HG03066 (cell line): ENCODE data around the gene C19orf25.
"Not testable (repeated sequence)": the region's sequence is repeated elsewhere in the genome, so short reads cannot be mapped to it uniquely, and the experiment has no call there.

Experiments
- ATAC-seq: cut with Tn5 transposase; IDR thresholded peaks from one replicate; pipeline ENCODE4 v1.9.1; 2021; ENCODE audit warnings: low read depth; ENCODE audit not compliant: unreplicated experiment

Gene C19orf25

DNA sequence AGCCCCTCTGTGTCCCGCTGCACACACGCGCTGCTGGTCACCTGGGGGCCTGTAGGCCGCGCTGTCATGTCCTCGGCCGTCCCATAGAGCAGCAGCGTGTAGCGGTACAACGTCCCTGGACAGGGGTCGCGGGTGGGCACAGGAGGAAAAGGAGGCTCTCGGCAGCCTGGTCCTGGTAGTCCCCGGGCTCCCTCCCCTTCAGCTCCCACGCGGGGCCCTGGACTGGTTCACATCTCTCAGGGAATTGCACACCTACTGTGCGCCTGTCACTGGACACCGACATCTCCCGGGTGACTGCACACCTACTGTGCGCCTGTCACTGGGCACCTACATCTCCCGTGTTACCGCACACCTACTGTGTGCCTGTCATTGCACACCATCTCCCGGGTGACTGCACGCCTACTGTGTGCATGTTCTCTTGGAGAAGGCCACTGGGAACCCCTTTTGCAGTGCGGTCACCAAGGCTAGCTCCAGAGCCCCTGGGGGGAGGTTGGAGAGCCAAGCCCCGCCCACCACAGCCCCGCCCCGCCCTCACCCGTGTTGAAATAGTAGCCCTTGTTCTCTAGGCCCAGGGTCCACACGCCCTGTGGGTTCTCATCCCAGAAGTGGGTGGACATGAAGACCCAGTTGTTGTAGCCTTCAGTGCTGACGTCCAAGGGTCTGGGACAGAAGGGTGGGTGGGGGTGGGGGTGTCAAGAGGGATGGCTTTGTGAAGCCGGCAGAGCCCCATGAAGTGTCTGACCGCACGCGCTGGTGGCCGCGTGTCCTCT lies 3.5 kb upstream of the C19orf25 start:
- no peak for ATAC-seq

DNA sequence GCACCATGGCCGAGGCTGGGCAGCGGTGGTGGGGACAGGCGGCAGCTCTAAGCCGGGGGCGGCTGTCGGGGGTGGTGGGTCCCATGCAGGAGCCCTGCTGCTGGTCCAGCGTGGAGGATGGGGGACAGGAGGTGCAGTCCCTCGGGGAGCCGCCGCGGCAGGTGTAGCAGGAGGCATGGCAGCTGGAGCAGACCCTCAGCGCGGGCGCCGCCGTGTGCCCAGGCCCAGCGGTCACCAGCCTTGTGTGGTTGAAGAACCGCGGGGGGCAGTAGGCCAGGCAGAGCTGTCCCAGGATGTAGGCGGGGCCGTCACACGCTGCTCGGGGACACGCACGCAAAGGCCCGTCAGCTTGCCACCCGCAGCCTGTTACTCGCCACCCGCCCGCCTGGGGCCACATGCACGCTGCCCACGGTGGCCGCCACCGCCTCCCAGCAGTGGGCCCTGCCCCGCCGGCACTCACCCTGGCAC lies 2.9 kb upstream of the C19orf25 start:
- no peak for ATAC-seq

DNA sequence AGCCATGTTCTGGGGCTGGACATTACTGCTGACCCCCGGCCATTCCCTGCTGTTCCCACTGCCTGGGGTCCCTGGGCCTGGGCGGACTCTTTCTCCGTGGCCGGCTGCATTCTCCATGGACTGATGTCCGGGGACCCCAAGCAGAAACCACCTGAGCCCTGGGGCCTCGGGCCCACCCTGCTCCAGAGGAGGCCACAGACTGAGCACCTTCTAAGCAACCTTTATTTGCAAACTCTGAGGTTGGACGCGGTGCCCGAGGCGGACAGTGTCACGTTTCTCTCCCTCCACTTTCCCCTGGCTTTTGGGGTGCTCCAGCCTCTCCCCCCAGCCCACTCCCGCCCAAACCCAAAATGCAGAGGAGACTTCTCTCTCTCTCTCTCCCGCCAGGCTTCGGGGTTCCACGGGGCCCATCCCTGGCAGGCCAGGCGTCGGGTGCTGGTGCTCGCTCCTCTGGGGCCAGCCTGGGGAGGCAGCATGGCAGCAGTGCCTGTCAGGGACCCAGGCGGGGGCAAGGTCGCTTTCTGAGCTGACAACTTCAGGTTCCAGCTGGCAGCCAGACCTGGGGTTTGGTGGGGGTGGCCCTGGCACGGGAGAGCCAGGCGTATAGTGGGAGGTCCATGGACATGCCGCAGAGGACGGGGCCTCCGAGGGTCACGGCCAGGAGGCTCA lies 2.3 kb upstream of the C19orf25 start:
- ATAC-seq = no peak

DNA sequence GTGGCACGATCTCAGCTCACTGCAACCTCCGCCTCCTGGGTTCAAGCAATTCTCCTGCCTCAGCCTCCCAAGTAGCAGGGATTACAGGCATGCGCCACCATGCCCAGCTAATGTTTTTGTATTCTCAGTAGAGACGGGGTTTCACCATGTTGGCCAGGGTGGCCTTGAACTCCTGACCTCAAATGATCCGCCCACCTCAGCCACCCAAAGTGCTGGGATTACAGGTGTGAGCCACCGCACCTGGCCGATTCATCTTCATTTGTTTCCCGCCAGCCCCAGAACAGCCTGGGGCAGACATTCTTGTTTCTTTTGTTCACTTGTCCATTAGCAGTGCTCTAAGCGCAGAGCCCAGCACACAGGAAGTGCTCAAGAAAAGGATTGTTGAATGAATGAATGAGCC lies 2.0 kb downstream of the C19orf25 start:
- ATAC-seq = not testable (repeated sequence)

DNA sequence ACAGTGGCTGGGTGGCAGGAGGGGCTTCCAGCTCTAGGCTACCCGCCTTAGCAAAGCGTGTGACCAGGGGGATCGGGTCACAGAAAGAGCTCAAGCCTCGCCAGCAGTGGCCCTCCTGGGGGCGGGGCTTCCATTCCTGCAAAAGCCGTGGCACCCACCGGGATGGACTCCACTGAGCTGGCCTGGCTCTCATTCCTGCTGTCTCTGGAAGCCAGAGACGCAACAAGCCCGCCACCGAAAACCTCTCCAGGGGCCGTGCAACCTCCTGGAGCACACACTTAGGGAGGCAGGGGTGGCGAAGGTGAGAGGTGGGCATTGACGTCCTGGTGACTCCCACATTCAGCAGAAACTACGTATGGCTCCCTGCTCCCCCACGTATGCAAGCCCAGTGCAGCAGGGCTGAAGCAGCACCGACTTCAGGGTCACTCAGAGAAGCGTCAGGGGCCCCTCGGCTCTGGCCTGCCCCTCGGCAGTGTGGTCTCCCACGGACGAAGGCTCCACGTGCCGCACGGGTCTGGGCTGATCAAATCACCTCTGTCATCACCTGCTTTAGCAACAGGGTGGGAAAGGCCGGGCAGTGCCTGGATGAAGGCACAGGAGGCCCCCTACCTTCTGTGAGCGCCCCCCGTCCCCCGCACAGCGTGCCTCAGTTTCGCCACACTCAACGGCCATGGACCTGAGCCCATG lies 3.1 kb downstream of the C19orf25 start:
- ATAC-seq = no peak

DNA sequence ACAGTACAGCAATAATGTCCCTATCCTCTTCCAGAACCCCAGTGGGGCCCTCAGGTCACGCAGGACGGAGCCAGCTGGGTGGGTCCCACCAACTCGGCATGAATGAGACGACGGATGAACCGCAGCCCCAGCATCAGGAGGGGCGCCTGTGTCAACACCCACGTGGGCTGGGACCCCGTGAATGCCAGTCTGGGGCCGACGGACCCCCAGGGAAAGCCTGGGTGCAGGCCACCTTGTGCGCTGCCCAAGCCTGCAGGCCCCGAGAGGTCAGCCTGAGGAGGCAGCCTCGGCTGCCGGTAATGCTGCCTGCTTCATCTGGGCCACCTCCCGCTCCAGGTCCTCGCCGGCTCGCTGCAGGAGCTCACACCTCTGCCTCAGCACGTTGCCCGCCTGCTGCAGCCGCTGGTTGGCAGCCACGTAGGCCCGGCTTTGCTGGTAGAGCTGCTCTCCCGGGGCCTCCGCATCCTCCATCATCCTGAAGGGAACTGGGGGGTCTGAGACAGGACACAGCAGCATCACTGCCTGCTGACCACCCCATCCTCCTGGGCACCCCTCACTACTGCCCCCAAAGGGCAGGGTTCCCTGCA lies 4.2 kb downstream of the C19orf25 start:
- ATAC-seq = no peak

DNA sequence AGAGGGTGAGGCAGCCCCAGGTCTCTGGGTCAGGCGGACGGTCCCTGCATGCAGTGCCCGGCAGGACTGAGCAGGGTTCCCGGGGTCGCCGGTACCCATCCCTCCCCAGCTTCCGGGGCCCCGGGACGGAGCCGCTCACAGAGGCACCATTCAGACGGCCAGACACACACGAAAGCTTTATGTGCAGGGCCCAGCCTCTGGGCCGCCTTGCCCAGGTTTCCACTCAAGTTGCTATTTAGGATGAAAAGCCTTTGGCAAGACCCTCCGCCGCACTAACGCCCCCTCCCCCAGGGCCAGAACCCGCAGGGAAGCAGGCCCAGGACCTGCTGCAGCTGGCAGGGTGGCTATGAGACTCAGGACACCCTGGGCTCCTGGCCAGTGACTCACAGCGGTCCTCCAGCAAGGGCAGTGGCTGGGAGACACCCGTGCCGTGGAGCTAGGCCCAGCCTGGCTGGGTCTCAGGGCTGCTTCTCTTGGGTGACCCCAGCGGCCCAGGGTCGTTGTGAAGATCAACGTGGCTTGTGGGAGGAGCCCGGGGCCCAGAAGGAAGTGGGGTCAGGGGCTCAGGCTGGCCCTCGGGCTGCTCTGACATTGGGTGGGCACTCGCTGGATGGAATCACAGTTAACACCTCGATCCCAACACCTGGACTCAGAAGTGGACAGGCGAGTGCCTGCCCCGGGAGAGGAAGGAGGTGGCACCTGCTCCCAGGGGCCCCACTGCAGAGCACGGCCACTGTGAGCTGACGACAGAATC lies 4.8 kb downstream of the C19orf25 start:
- ATAC-seq = no peak

DNA sequence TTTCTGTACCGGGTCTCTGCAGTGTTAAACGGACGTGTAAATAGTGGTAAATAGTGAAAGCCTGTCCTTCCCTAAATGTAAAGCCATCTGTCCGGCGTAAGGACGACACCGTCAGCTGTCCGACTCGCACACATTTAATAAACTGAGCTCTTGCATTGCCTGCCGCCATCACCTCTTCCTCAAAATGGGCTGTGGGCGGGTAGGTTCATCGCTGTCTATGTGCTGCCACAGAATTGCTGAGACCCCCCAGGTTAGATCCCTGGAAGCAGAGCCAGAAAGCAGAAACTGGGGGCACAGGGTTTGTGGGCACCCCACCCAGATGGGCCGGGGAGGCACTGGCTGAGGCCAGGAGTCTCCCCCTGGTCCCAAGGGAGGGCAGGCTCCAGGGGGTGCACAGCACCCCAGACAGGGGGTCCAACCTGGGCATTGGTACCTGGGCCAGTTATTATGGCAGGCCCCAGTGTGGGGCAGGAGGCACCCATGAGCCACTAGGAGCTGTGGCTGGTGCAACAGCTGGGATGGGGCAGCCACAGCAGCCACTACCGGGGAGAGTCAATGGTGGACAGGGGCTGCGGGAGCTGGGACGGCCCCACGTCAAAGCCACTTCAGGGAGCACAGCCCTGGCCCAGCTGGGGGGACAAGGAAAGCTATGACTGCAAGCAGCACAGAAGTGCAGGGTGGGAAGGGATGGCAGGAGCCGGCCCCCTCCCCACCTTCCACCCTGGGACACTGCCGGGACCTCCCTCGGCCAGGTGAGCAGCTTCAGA lies 5.7 kb downstream of the C19orf25 start:
- ATAC-seq = no peak

DNA sequence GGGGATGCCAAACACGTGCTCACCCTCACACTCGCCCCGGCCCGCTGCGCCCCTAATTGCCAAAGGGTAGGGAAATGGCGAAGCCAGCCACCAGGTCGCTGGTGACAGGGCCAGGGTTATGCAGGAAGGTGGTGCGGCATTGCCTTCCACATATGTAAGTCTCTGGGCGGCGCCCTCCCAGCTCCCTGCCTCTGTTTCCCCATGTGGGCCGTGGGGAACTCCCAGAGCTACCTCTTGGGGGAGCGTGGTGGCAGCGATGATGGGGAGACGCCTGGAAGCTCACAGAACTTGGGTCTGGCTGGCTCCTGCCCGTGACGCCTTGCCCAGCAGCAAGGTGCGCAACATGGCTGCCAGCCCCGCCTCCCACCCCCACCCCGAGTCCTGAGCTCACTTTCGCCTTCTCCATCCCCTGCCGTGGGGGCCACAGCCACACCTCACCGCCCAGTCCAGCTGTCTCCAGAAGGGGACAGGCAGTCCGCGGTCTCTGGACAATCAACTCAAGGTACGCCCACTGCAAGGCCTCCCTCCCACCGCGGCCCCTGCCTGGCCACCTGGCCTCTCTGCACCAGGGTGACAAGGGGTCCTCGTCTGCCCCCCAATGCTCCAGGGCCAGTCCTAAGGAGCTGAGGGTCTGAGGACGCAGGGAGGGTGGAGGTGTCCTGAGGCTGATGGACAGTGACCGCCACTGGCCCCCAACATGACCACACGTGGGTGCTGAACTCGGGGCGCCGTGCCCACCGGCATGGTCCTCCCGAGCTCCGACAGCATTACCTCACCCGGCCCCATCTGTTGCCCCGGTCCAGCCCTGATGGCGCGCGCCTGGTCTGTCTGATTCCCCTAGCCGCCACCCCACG lies 6.6 kb downstream of the C19orf25 start:
- ATAC-seq = no peak

DNA sequence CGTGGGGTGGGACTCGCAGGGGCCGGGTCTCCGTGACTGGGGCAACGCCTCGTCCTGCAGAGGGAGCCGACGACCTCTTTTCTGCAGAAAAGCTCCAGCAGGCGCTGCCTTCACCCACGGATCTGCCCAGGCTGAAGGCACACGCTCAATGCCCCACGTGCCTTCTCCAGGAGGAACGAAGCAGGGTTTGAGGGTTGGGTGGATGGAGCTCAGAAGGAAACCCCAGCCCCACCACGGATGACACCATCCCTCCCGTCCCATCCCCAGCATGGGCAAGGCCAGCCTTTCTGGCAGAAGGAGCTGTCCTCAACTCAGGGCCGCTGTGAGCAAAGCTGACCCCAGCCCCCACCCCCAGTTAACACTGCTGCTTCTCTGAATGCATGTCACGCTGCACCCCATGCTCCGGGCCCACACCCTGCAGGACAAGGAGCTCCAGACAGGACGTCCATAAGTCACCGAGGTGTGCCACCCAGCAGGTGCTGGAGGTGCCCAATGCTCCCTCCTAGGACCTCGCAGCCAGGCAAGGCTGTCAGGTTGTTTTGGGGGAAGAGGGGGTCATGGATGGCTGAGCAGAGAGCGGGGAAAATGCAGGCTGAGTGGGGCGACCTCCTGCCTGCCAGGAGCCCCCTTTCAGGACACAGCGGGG lies 7.4 kb downstream of the C19orf25 start:
- no peak for ATAC-seq

DNA sequence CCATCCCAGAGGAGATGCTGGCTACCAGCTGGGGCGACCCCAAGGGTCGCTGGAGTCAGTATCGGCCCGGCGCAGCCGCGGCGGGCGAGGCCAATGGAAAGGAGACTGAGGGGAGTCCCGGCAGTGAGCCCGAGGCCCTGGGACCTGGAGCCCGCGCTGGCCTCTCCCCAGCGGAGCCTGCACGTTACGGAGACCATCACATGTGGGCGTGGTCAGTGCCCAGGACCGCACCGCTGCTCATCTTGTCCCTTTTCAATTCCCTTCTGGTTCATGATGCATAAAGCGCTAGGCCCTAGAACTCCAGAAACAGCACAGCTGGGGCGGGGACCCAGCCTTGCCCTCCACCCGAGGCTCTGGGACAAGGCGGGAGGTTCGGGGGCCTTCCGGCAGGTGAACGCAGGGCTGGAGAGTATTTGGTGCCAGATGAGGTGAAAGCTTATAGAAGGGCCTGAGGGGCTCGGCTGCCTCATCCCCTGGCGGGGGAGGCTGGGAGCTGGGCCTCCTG lies 8.0 kb downstream of the C19orf25 start:
- ATAC-seq = no peak

DNA sequence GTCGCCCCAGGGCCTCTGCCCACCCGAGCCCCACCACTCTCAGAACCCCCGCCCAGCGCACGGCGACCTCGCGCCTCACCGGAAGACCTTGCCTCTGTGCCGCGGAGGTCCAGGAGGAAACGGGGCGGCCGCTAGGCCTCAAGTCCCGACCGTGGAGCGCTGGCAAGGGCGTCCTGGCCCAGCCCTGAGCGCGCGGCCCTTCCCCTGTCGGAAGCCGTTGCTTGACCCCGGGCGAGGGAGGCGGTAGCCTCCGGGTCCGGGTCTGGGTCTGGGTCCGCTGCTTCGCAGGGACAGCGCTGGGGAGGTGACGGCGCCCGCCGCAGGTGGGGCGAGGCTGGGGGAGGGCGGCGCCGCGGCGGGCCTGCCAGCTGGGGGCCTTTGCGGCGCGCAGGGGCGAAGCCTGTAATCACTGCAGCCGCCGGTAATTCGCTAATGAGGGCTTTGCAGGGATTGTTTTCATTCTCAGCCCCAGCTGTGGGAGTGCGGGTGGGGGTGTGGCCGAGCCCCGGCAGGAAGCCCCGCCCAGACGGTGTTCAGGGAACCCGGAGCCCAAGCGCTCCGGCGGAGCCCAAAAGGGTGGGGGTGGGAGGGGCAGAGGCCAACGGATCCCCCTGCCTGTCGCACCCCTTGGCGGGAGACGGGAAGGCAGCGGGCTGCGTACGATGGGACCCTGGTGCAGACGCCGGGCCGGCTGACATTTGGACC lies 8.6 kb downstream of the C19orf25 start:
- no peak for ATAC-seq

DNA sequence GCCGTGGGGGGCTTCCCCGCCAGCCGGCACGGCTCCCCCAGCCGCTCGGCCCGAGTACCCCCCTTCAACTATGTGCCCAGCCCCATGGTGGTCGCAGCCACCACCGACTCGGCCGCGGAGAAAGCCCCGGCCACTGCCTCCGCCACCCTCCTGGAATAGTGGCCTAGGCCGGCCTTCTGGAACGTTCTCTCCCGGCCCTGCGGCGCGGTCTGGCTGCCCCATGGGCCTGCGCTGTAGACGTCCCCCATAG lies 9.0 kb downstream of the C19orf25 start:
- ATAC-seq = no peak

DNA sequence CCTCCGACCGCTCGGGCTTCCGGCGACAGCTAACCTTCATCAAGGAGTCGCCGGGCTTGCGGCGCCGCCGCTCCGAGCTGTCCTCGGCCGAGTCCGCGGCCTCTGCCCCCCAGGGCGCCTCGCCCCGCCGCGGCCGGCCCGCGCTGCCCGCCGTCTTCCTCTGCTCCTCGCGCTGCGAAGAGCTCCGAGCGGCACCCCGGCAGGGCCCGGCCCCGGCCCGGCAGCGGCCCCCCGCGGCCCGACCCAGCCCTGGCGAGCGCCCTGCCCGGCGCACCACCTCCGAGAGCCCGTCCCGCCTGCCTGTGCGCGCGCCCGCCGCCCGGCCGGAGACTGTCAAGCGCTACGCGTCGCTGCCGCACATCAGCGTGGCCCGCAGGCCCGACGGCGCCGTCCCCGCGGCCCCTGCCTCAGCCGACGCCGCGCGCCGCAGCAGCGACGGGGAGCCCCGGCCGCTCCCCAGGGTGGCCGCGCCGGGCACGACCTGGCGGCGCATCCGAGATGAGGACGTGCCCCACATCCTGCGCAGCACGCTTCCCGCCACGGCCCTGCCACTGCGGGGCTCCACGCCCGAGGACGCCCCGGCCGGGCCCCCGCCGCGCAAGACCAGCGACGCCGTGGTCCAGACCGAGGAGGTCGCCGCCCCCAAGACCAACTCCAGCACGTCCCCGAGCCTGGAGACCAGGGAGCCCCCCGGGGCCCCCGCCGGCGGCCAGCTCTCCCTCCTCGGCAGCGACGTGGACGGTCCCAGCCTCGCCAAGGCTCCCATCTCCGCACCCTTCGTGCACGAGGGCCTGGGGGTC lies 9.6 kb downstream of the C19orf25 start:
- ATAC-seq = no peak

DNA sequence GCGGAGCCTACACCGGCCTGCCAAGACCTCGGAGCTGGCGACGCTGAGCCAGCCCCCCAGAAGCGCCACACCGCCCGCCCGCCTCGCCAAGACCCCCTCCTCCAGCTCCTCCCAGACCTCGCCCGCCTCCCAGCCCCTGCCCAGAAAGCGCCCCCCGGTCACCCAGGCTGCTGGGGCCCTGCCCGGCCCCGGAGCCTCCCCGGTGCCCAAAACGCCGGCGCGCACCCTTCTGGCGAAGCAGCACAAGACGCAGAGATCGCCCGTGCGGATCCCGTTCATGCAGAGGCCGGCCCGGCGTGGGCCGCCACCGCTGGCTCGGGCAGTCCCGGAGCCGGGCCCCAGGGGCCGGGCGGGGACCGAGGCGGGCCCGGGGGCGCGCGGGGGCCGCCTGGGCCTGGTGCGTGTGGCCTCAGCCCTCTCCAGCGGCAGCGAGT lies 10.2 kb downstream of the C19orf25 start:
- no peak for ATAC-seq

DNA sequence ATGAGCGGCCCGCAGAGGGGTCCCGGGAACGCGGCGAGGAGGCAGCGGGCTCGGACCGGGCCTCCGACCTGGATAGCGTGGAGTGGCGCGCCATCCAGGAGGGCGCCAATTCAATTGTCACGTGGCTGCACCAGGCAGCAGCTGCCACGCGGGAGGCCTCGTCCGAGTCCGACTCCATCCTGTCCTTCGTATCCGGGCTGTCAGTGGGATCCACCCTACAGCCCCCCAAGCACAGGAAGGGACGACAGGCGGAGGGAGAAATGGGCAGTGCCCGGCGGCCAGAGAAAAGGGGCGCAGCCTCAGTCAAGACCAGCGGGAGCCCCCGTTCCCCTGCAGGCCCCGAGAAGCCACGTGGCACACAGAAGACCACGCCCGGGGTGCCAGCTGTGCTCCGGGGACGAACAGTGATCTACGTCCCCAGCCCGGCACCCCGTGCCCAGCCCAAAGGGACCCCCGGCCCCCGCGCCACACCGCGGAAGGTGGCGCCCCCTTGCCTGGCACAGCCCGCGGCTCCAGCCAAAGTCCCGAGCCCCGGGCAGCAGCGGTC lies 10.7 kb downstream of the C19orf25 start:
- no peak for ATAC-seq
